ENCODE data around the gene RNF149. TPM values are rescaled to one million over a fixed set of nuclear protein-coding genes. Genes with fewer than 3 reads are reported as not detected.
A peak's percentile ranks its signal among the peaks of the same experiment; 100 is the strongest.
"Not testable (repeated sequence)": the region's sequence is repeated elsewhere in the genome, so short reads cannot be mapped to it uniquely, and the experiment has no call there.

Gene RNF149
- total RNA-seq, 1 experiment from 2014 or later: 9.3 TPM

DNA sequence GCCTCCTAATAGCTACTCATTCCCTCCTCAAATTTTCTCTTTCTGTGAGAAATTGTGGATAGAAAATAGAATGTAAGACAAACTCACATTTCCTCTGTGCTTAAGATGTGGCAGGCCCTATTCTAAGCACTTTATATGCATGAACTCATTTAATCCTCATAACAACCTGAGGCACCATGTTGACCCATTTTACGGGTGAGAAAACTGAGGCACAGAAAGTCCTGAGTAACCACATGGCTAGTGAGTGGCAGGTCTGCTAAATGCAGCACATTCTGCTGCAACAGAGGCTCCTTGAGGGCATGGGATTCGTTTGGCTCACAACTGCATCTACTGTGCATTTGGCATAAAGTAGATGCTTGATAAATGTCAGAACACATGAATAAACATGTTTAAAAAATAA, 22.7 kb upstream of the RNF149 start:
- no peak for DNase-seq (ENCODE audit: low read depth)

DNA sequence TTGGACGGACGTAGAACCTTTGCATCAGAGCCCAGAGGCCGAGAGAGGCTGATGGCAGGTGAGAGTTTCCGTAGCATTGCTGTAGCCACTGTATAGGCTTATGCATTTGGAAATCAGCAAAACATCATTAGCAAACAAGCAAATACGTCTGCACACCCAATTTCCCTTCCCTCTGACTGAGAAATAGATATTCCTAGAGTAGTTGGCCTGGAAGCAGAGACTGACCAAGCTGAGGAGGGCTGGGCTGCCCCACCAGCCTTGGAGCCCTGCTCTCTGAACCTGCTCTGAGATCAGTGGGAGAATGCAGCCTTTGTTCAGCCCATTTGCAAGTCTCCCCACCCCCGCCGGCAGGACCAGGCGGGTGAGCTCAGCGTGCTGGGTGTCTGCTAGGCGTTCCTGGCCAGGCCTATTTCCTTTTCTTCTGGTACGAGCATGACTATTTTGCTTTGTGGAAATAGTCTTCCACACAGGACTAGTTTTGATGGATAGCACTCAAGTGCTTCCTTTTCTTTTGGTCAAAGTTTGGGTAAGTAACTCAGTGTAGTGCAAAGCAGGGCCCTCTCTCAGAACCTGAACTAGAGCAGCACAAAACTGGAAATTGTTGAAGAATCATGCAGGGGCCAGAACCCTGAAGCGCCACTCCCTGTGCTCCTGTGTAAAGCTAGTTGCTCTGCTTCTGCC, 21.9 kb upstream of the RNF149 start:
- no peak for DNase-seq (ENCODE audit: low read depth)

DNA sequence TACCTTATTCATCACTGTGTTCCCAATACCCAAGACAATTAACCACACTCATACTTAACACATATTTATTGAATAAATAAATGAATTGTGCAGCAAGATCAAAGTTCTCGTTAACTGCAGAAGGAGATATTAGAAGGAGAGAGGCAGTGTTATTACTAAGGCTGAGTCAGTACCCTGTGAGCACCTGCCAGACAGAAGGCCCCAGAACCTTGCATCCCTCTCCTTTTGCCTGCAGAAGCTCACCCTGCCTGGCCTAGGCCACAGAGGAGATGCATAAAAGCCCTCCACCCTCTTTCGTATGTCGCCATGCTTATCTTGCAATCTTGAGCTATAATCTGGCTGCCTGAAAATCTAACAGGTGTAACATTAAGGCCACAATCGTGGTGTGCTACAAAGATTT, 20.5 kb upstream of the RNF149 start:
- no peak for DNase-seq (ENCODE audit: low read depth)

DNA sequence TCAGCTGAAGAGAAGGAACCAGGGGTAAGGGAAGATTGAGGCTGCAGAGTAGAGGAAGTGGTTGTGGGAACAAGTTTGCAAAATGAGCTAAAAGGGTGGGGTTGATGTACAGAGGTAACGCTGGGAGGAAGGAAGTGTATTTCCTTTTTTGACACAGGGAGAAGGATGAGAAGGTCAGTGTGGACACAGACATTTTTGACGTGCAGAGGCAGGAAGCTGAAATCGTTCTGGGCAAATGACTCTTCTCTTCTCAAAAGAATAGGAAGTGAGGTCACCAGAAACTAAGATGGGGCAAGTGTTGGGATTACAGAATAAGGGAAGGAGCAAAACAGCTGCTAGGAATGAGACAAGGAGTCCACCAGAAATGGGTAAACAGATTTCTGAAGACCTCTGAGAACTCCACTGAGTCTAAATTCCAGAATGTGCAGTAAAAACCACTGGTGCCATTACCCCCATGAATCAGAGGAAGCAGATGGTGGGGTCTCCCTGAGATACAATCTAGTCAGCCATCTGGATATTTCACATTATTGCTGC, 20.0 kb upstream of the RNF149 start:
- peak; percentile 61 for DNase-seq (ENCODE audit: low read depth)

DNA sequence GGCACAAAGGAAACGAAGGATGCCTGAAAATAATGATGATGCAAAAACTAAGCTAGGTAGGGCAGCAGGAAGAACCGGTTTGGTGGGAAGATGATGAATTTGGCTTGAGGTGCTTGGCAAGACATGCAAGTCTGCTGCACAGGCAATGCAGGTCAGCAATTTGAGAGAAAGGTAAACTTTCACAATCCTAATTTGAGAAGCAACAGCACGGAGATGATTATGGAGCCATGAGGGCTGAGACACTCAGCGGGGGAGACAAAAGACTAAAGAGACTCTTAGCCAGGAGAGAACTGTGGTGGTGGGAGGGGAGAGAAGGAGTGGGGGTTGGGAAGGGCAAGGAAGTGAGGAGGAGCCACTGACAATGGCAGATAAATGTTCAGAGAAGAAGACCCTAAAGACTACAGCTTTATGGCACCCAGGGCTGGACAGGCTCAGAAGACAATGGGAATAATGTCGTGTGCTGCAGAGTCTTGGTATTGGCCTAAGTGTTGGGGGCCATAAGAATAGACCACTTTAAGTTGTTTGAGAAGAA, 19.4 kb upstream of the RNF149 start:
- no peak for DNase-seq (ENCODE audit: low read depth)

DNA sequence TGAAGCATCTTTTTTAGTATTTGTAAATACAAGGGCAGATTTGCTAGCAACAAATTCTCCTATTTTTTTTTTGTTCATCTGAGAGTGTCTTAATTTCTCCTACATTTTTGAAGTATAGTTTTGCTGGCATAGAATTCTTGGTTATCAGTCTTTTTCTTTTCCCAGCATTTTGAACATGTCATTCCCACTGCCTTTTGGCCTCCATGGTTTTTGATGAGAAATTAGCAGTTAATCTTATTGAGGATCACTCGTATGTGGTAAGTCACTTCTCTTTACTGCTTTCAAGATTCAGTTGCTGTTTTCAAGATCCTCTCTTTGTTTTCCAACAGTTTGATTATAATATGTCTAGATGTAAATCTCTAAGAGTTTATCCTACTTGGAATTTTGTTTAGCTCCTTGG, 16.9 kb upstream of the RNF149 start:
- no peak for DNase-seq (ENCODE audit: low read depth)

DNA sequence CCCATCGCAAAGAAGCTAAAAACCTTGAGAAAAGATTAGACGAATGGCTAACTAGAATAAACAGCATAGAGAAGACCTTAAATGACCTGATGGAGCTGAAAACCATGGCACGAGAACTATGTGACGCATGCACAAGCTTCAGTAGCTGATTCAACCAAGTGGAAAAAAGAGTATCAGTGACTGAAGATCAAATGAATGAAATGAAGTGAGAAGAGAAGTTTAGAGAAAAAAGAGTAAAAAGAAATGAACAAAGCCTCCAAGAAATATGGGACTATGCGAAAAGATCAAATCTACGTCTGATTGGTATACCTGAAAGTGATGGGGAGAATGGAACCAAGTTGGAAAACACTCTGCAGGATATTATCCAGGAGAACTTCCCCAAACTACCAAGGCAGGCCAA, 8.1 kb upstream of the RNF149 start:
- DNase-seq (ENCODE audit: low read depth): not testable (repeated sequence)

DNA sequence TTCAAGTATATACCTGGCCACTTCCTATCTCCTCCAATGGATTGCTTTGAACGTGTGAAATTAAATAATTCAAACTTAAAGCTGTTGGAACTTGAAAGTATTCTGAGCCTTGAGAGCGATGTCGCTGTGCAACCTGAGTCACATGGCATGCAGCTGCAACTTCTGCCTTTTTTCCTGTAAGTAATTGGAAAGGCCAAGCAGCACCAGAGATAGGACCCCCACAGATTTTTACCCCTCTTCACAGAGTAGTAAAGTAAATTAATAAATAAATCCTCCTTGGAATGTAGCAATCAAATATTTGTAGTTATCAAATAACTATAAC, 3.2 kb upstream of the RNF149 start:
- no peak for DNase-seq (ENCODE audit: low read depth)

DNA sequence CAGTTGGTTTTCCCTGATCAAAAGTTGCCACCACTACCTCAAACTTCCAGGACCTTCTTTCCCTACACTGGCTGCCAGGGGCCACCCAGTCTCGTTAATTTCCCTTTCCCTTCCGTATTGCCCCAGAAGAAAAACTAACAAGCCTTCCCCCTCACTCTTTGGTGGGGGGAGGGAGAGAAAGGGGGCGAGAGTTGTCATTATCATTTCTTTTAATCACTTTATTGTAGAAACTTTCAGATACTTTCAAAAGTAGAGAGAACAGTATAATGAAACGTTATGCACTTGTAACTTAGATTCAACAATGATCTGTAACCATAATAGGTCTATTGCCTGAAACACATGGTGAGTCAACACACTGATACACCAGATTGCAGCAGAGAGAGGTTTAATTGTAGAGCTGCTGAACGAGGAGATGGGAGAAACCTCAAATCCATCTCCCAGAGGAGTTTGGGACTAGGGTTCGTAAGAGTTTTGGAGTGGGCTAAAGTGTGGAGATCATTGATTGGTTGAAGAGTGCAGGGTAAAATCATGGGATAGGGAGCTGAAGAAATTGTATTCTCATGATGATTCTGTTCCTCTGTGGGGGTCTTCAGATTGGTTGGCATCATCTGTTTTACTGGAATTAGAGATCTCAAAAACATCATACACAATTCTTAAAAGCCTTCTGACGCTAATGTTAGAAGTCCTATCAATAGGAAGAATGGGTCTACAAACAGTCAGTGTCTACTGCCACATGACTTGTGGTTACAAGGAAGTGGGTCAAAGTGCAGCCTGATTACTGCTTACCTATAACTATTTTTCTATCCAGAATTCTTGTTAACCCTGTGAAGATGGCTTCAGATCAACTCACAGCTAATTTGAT, 2.6 kb upstream of the RNF149 start:
- peak; percentile 24 for DNase-seq (ENCODE audit: low read depth)

DNA sequence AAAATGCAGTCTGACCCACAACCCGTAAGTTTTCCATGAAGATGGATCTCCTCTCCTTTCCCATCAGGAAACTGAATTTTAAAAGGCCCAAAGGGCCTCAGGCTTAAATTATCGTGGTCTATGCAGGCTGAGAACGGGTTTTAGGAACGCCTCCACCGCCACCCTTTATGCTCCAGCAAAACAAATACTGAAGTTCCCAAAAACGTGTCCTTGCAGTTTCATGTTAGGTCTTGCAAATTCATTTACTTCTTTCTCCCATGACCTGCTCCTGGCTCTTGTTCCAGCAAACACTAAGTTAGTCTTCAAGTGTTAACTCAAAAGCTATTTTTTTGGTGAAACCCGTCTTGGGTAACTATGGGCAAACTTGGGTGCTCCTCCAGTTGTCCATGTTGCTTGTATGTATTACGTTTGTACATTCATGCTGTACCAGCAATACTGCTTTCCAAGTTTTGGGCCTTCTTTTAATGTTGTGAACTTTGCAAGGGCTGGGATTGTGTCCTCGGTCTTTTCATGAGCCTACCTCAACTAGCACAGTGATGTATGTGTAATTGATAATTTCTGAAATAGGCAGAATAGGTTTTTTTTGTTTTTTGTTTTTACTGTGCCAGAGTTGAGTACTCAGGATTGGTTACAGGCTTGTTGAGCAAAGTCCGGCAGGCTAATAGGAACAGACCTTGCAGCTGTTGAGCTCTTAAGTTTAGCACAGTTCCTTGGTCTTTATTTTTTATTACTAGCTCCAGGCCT, 1.8 kb upstream of the RNF149 start:
- no peak for DNase-seq (ENCODE audit: low read depth)

DNA sequence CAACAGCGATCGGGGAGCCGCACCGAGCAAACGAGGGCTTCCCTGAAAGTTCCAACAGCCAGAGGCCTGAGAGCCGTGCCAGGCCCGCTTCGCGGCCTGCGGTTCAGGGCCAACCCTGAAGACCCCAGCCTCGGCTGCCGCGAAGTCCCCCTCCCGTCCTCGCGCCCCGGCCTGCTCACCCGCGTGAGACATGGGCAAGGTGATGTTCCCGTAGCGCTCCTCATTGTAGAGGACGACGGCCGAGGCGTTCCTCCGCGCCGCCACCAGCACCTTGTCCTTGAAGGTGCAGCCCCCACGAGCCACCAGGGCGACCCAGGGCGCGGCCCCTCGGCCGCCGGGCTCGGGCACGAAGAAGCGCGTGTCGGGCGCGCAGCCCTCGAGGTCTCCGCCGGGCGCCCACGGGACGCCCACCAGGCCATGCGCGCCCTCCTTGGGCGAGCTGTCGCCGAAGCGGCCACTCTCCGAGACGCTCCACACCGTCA, 510 bp downstream of the RNF149 start:
- no peak for DNase-seq (ENCODE audit: low read depth)

DNA sequence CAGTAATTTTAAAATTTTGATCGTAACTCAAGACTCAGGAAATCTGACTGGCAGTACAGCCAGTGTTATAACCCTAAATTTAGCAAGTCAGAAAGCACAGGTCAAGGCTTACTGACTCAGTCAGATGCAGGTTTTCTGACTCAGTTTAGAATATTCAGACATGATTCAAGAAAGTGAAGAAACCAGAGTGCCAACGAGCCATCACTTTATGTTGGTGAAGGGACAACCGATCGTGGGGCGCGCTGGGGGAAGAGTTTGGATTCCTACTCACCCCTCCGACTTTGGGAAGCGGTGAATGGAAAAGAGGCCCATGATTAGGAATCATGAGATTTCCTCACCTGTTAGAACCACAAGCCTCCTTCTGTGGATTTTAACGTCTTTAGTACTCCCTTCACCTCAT, 998 bp downstream of the RNF149 start:
- DNase-seq (ENCODE audit: low read depth): no peak

DNA sequence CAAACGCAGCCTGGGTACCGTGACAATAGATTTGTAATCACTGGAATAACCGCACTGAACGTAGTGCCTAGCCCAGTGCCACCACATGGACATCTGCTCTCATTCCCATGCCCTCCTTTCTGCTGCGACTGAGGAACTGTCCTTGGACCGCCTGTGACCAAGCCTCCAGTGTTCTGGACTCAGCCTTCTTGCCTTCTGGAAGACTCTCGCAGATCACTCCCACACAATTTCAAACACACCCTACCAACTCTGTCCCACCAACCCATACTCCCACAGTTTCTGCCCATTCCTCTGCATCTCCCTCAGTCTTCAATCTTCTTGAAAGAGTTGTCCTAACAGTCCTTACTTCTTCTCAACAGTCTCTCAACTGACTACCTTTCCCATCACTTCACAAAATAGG, 2.1 kb downstream of the RNF149 start:
- DNase-seq (ENCODE audit: low read depth): no peak

DNA sequence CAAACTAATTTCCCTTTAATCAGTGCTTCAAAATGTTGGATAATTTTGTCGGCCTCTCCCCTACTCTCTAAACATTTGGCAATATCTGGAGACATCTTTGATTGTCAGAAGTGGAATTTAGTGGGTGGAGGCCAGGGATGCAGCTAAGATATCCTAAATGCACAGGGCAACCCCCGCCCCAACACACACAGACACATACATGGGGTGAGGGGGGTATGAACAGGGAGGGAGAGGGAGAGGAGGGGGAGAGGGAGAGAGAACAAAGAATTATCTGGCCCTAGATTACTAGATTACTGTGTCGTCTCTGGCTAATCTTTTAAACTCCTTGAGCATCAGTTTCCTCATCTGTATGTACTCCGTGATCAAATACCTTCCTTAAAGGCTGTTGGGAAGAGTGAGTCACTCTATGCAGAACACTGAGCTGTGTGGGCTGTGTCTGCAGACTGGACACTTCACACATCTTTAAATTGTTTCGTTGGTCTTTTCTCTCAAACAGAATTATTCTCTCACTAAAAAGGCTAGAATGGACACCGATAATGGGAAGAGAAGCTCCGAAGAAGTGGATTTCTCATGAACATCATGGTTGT, 2.9 kb downstream of the RNF149 start:
- DNase-seq (ENCODE audit: low read depth): peak; percentile 31

DNA sequence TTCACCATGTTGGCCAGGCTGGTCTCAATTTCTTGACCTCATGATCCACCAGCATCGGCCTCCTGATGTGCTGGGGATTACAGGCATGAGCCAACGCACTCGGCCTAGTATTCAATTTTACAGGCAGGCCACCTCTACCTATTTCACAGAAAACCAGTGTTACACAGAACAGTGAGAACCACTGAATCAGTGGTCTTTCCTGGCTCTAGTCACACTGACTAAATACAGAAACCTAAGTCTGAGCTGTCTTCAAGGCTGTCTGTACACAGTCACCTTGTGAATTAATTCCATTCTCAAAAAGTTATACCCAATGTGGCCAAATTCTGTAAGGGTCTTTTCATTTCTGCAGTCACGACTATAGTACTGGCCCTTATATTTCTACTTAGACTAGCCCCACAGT, 3.5 kb downstream of the RNF149 start:
- DNase-seq (ENCODE audit: low read depth): no peak

DNA sequence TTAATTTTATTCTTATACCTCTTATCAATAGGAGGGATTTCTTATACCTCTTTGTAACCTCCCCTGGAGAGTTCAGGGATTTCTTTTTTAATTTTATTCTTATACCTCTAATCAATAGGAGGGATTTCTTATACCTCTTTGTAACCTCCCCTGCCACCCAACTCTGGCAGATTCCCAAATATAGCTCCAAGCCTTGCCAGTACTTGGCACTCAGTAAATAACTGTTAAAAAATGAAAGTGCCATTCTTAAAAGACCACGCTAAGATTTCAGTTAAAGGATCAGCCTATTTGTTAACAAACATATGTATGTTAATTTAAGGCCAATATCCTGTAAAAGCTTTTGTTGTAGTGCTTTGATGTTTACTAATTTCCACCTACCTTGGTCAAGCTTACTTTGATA, 4.8 kb downstream of the RNF149 start:
- no peak for DNase-seq (ENCODE audit: low read depth)

DNA sequence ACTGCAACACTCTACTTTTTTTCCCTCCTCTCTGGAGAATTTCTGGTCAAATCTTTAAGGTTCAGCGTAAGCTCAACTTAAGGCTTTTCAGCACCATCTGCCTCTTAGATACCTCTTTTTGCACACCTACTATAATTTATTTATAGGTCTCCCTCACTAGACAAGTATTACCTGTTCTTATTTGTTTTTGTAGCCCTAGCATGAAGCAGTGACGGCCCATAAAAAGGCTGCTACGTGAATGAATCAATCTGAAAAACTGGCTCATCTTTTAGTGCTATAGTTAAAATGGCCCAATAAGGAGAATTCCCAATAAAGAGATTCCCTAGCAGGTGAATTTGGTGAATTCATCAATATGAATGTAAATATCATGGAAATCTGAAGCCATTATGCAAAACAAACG, 6.5 kb downstream of the RNF149 start:
- no peak for DNase-seq (ENCODE audit: low read depth)

DNA sequence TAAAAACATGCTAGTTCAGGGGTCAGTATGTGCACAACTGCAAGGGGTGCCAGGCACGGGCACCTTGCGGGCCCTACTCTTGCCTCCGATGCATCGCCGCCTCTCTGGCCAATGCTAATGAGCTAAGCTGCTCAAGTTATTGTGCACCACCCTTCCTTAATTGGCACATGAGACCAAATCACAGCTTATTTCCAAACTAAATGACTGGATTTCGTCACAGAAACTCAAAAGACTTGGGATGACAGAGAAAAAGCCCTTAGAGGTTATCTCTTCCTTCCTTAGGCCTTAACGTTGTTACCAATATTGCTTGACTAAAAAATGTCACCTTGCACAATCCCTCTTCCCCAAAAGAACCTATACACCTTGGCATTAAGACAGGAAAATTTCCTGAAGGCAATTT, 7.7 kb downstream of the RNF149 start:
- DNase-seq (ENCODE audit: low read depth): no peak

DNA sequence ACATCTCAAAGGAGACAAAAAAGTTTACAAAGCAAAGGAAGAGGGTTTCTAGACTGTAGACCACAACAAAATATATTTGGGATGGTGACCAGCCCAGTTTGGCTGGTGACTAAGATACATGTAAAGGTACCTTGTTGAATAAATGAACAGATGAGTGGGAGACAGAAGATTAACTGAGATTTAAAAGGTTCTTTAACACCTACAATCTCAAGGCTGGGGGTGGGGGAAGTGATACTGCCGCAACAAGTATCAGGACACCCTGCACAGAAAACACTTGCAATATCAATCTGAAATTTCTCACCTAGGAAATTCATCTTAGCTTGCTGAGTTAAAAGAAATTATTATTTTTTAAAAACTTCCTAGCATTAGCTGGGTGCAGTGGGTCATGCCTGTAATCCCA, 8.3 kb downstream of the RNF149 start:
- no peak for DNase-seq (ENCODE audit: low read depth)

DNA sequence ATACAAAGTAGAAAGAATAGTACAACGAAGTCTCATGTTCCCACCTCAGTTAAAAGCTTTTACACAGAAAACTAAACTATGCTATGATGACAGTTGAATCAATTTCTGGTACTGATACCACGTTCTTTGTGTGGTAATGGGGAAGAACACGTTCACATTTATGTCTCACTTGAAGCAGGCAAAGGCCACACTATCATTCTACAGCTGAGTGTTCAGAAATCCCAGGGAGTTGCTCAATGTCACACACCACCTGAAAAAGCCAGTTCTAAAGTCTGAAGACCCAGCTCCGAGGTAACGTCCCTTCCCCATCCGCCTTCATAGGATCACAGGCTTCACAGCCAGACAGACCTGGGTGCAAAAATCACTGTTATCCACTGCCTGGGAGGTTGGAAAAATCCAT, 8.9 kb downstream of the RNF149 start:
- DNase-seq (ENCODE audit: low read depth): no peak

DNA sequence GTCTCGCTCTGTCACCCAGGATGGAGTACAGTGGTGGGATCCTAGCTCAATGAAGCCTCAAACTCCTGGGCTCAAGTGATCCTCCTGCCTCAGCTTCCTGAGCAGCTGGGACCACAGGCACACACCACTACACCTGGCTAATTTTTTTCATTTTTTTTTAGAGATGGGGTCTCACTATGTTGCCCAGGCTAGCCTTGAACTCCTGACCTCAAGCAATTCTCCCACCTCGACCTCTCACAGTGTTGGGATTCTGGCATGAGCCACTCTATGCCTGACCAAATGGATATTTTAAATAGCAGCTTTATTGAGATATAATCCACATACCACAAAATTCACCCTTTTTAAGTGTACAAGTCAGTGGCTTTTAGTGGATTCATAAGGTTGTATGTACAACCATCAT, 11.1 kb downstream of the RNF149 start:
- no peak for DNase-seq (ENCODE audit: low read depth)

DNA sequence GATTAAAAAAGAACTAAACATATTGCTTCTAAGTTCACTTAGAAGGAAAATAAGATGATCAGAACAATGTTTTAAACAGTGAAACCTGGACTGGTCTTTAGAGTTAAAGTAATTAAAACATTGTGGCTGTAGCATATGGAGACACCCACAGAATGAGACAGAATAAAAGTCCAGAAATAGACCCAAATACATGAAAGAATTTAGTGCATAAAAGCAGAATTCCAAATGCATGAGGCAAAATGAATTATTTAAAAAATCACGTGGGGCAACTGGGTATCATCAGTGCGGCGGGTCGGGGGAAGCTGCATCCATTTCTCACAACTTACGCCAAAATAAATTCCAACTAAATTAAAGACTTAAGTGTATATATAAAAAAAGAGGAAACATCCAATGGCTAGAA, 12.1 kb downstream of the RNF149 start:
- DNase-seq (ENCODE audit: low read depth): no peak
